GM12878 (cell line): ENCODE results near the gene STEAP3. TPM values are rescaled to one million over a fixed set of nuclear protein-coding genes. Genes with fewer than 3 reads are reported as not detected.

Source experiments
- ATAC-seq: fragments of 200-7000 bp; cut with Tn5 transposase; 3 replicates; pipeline ENCODE4 v1.9.1; 2020; ENCODE audit warnings: mild to moderate bottlenecking, moderate library complexity
- BruUV-seq: library from RNA; stranded (reverse); fragments of 400-500 nt; replicated peaks from 2 replicates; lab custom pipeline; 2021; lab: Mats Ljungman, UMichigan
- CTCF ChIA-PET: fragments of 300-600 bp; sonication (Branson Sonifier 250); formaldehyde crosslinking; extraction: SDS; loops from one replicate; lab custom pipeline; 2021; ENCODE audit warnings: inconsistent platforms; lab: Yijun Ruan, JAX
- POLR2A ChIA-PET: fragments of 350-600 bp; formaldehyde crosslinking; extraction: SDS; loops from one replicate; lab custom pipeline; 2021; ENCODE audit warnings: inconsistent platforms; lab: Charles Lee
- RAD21 ChIA-PET: fragments of 300-600 bp; sonication (Branson Sonifier 250); formaldehyde crosslinking; loops from one replicate; lab custom pipeline; 2023; ENCODE audit warnings: antibody characterized with exemption; ENCODE audit not compliant: unreplicated experiment; lab: Charles Lee
- SMC1A ChIA-PET: fragments of 300-600 bp; sonication (Branson Sonifier 250); formaldehyde crosslinking; loops from one replicate; lab custom pipeline; 2023; ENCODE audit not compliant: unreplicated experiment, uncharacterized antibody; lab: Charles Lee
- DNase-seq: peaks from one replicate; pipeline ENCODE4 v3.0.0-alpha.2; 2011; ENCODE audit warnings: low read depth, low spot score
- FAIRE-seq: peaks from 3 replicates; lab custom pipeline; 2011; peaks lifted over from hg19 to GRCh38; lab: Jason Lieb, UNC
- H2AFZ ChIP-seq: 2 replicates; pipeline ENCODE4 v1.6.0; 2011; ENCODE audit warnings: low read depth, low read length, control low read depth; ENCODE audit not compliant: control insufficient read depth
- H3K27ac ChIP-seq: 2 replicates; pipeline ENCODE4 v1.5.1; 2011; ENCODE audit warnings: control low read depth; ENCODE audit not compliant: control insufficient read depth, insufficient read depth
- H3K27me3 ChIP-seq, 2 experiments: replicated peaks in 1 of 2; 2 replicates each; pipeline versions ENCODE4 v1.6.0 to v1.6.1; 2011; ENCODE audit warnings: low read length in 1 of 2; ENCODE audit not compliant: control insufficient read depth in 2 of 2, insufficient read depth in 2 of 2
- H3K36me3 ChIP-seq, 2 experiments: 2 replicates each; pipeline ENCODE4 v1.5.1; 2011; ENCODE audit warnings: low read length in 1 of 2; ENCODE audit not compliant: control insufficient read depth in 2 of 2, insufficient read depth in 2 of 2
- H3K4me1 ChIP-seq: 2 replicates; pipeline ENCODE4 v1.6.1; 2011; ENCODE audit warnings: mild to moderate bottlenecking, low read length, moderate library complexity, mixed read lengths; ENCODE audit not compliant: control insufficient read depth, insufficient read depth
- H3K4me2 ChIP-seq: 2 replicates; pipeline ENCODE4 v1.6.0; 2011; ENCODE audit warnings: control low read depth; ENCODE audit not compliant: control insufficient read depth, insufficient read depth
- H3K4me3 ChIP-seq: fragments of 200-600 bp; sonication (generic); 2 replicates; pipeline ENCODE4 v1.5.1; 2016
- H3K79me2 ChIP-seq: 2 replicates; pipeline ENCODE4 v1.6.0; 2011; ENCODE audit warnings: low read length; ENCODE audit not compliant: control insufficient read depth, insufficient read depth
- H3K9ac ChIP-seq: 2 replicates; pipeline ENCODE4 v1.8.0; 2011; ENCODE audit warnings: low read length, control low read depth, mixed read lengths; ENCODE audit not compliant: control insufficient read depth, insufficient read depth
- H3K9me3 ChIP-seq: replicated peaks from 3 replicates; pipeline ENCODE4 v1.5.1; 2011; ENCODE audit warnings: mild to moderate bottlenecking, low read length; ENCODE audit not compliant: control insufficient read depth, insufficient read depth
- H4K20me1 ChIP-seq: 2 replicates; pipeline ENCODE4 v1.6.0; 2011; ENCODE audit not compliant: control insufficient read depth, insufficient read depth
- CTCF ChIP-seq, 3 experiments: IDR thresholded peaks in 2 of 3; conservative IDR thresholded peaks in 1 of 3; 2 replicates each; pipeline ENCODE4 v1.5.1; 2011; ENCODE audit warnings: low read depth in 3 of 3, low read length in 3 of 3, mild to moderate bottlenecking in 3 of 3, control low read depth in 2 of 3, moderate library complexity in 2 of 3, inconsistent platforms in 1 of 3, mixed read lengths in 1 of 3; ENCODE audit not compliant: control insufficient read depth in 2 of 3, insufficient read depth in 1 of 3; ENCODE audit errors: extremely low read depth in 1 of 3
- E2F4 ChIP-seq: IDR thresholded peaks from 2 replicates; pipeline ENCODE4 v1.6.1; 2012; ENCODE audit warnings: low read depth, low read length, improper control_type of control experiment
- EP300 ChIP-seq, 2 experiments: fragments of 150-350 bp in 1 of 2; IDR thresholded peaks; 2 replicates each; pipeline ENCODE4 v1.6.1; 2011 to 2012; ENCODE audit warnings: low read depth in 2 of 2, low read length in 2 of 2, borderline replicate concordance in 1 of 2, improper control_type of control experiment in 1 of 2, inconsistent platforms in 1 of 2; ENCODE audit not compliant: control insufficient read depth in 1 of 2
- GATAD2B ChIP-seq: fragments of 450-650 bp; conservative IDR thresholded peaks from 2 replicates; pipeline ENCODE4 v1.6.1; 2017; ENCODE audit warnings: low read depth, mild to moderate bottlenecking, moderate library complexity
- HDGF ChIP-seq: fragments of 450-650 bp; IDR thresholded peaks from 2 replicates; pipeline ENCODE4 v1.6.1; 2016; ENCODE audit warnings: antibody characterized with exemption
- NBN ChIP-seq: fragments of 450-650 bp; IDR thresholded peaks from 2 replicates; pipeline ENCODE4 v1.6.1; 2016
- PKNOX1 ChIP-seq: fragments of 450-650 bp; IDR thresholded peaks from 2 replicates; pipeline ENCODE4 v1.6.1; 2016; ENCODE audit warnings: mild to moderate bottlenecking
- SIN3A ChIP-seq: IDR thresholded peaks from 2 replicates; pipeline ENCODE4 v1.6.1; 2012; ENCODE audit warnings: low read depth, low read length, improper control_type of control experiment
- ZNF592 ChIP-seq: fragments of 450-650 bp; IDR thresholded peaks from 2 replicates; pipeline ENCODE4 v1.6.1; 2017; ENCODE audit warnings: mild to moderate bottlenecking, moderate library complexity
- WGBS: methylation state at CpG from one replicate; pipeline ENCODE4 v1.1.6; 2016; ENCODE audit warnings: low lambda C conversion rate; ENCODE audit not compliant: insufficient replicate concordance, insufficient coverage; ENCODE audit errors: missing lambda C conversion rate; 5-methylcytosine and 5-hydroxymethylcytosine counted together
- in situ Hi-C: fragments of 300-500 bp; cut with MboI; formaldehyde crosslinking; loops from 9 replicates; pipeline ENCODE4 v1.14.3; 2018; ENCODE audit warnings: mixed read lengths
- intact Hi-C: fragments of 100-400 bp; cut with micrococcal nuclease; formaldehyde crosslinking; loops from one replicate; pipeline ENCODE4 v1.14.2; 2022; ENCODE audit not compliant: unreplicated experiment
- polyA plus RNA-seq, 11 experiments: library from polyadenylated mRNA; depleted of rRNA in 4 of 11; unstranded in 6 of 11; stranded (reverse) in 5 of 11; fragments of >200 nt; fragmentation: Nextera tagmentation in 4 of 11; fragmentation: Illumina TruSeq in 1 of 11; extraction: Ambion mirVana in 4 of 11; extraction: Trizol in 1 of 11; gene quantifications; 1 replicate in 1 of 11; 2 replicates in 10 of 11; pipeline versions ENCODE4 v1.2.1 to v1.2.3, GENCODE V29; 2011 to 2016; ENCODE audit warnings: inconsistent platforms in 2 of 11, missing spikeins in 2 of 11, low read depth in 1 of 11
- total RNA-seq, 4 experiments: library from RNA; depleted of rRNA in 3 of 4; stranded (reverse); fragments of >200 nt in 3 of 4; fragmentation: Illumina TruSeq in 1 of 4; extraction: Trizol in 1 of 4; gene quantifications; 2 replicates each; pipeline versions ENCODE4 v1.2.1 to v1.2.3, GENCODE V29; 2013 to 2021

Gene STEAP3
- total and polyA plus RNA-seq, 10 of the 15 experiments (the other 5 are each of a cell fraction or from before 2014, with no cell fraction given): 0.42 to 8.3 (median 4.8) TPM

- in situ Hi-C loops: loop anchor here (5.0 kb wide), 1 partner anchor 296 kb away; no protein-coding TSS in a partner anchor
- no peaks in the 10 kb centered on the region for H3K9me3 ChIP-seq
- intact Hi-C loops: no loop called here
- CTCF ChIA-PET: no interaction called here
- no peaks in the 10 kb centered on the region for H3K27me3 ChIP-seq
- POLR2A ChIA-PET: no interaction called here
- no peak overlapping the region for H3K4me3 ChIP-seq
- no peak for ATAC-seq
- no TSS peak for BruUV-seq
- no peak overlapping the region for H3K27ac ChIP-seq
- WGBS: 4% methylated on average over 4 of the region's 4 CpGs
- TF ChIP-seq E2F4 (no peak), SIN3A (no peak), PKNOX1 (no peak), EP300 (IDR thresholded peaks at IDR 0.05; ENCODE audit: borderline replicate concordance in 1 of 2, control insufficient read depth in 1 of 2, low read depth in 2 of 2, low read length in 2 of 2) (no peak), ZNF592 (no peak), CTCF (IDR thresholded peaks at IDR 0.05 in 2 of 3, conservative IDR thresholded peaks at IDR 0.05 in 1 of 3; ENCODE audit: control insufficient read depth in 2 of 3, extremely low read depth in 1 of 3, insufficient read depth in 1 of 3, low read depth in 3 of 3, low read length in 3 of 3) (no peak), GATAD2B (no peak), NBN (no peak), HDGF (no peak)
- TF ChIP-seq, all 136 proteins: peak for 0
- no peak overlapping the region for H2AFZ ChIP-seq
- no peak overlapping the region for H3K9ac ChIP-seq
- no peaks in the 10 kb centered on the region for H3K36me3 ChIP-seq
- ChIA-PET SMC1A (no interaction called here), RAD21 (no interaction called here)
- no peaks in the 10 kb centered on the region for H3K4me1 ChIP-seq
- H3K4me2 ChIP-seq: no peak overlapping the region
- FAIRE-seq: no peak
- H3K79me2 ChIP-seq: no peaks in the 10 kb centered on the region
- no peaks in the 10 kb centered on the region for H4K20me1 ChIP-seq
- DNase-seq: no peak
Observed at GRCh38 chr2:119177838-119178190, 45.8 kb upstream of the STEAP3 start.
